GM19328 (cell line): ENCODE measurements around the gene ADAM17.
"Not testable (repeated sequence)": the region's sequence is repeated elsewhere in the genome, so short reads cannot be mapped to it uniquely, and the experiment has no call there.

Experiments used
- ATAC-seq: cut with Tn5 transposase; IDR thresholded peaks from one replicate; pipeline ENCODE4 v1.9.1; 2021; ENCODE audit warnings: mild to moderate bottlenecking, moderate library complexity; ENCODE audit not compliant: unreplicated experiment

The ADAM17 gene

GRCh38 chr2:9555297-9556120 is at the start of gene ADAM17:
Gene ADAM17, minus strand, starts transcription at chr2:9555830. Its CDS starts 225 bp downstream, at chr2:9555605.
- ATAC-seq: peak; percentile 89

GRCh38 chr2:9602412-9602811 is 46.8 kb upstream of the ADAM17 start:
- ATAC-seq: no peak

- no peak for ATAC-seq
Observed at GRCh38 chr2:9601397-9601796, 45.8 kb upstream of the ADAM17 start.

GRCh38 chr2:9599430-9599829 is 43.8 kb upstream of the ADAM17 start:
- ATAC-seq: no peak

GRCh38 chr2:9596621-9597311 is 41.1 kb upstream of the ADAM17 start:
- no peak for ATAC-seq

- ATAC-seq: no peak
Observed at GRCh38 chr2:9595746-9596145, 40.1 kb upstream of the ADAM17 start.

- not testable (repeated sequence) for ATAC-seq
Observed at GRCh38 chr2:9595256-9595655, 39.6 kb upstream of the ADAM17 start.

GRCh38 chr2:9594366-9595054 is 38.9 kb upstream of the ADAM17 start:
- ATAC-seq: no peak

GRCh38 chr2:9593925-9594324 is 38.3 kb upstream of the ADAM17 start:
- no peak for ATAC-seq

GRCh38 chr2:9592699-9593098 is 37.1 kb upstream of the ADAM17 start:
- ATAC-seq: no peak

- ATAC-seq: no peak
Observed at GRCh38 chr2:9590641-9591040, 35.0 kb upstream of the ADAM17 start.

GRCh38 chr2:9586465-9586864 is 30.8 kb upstream of the ADAM17 start:
- ATAC-seq: no peak

GRCh38 chr2:9585486-9585885 is 29.9 kb upstream of the ADAM17 start:
- no peak for ATAC-seq

- not testable (repeated sequence) for ATAC-seq
Observed at GRCh38 chr2:9584902-9585301, 29.3 kb upstream of the ADAM17 start.

GRCh38 chr2:9582624-9583023 is 27.0 kb upstream of the ADAM17 start:
- ATAC-seq: no peak

- no peak for ATAC-seq
Observed at GRCh38 chr2:9578467-9579235, 23.0 kb upstream of the ADAM17 start.

- no peak for ATAC-seq
Observed at GRCh38 chr2:9574331-9574730, 18.7 kb upstream of the ADAM17 start.

- no peak for ATAC-seq
Observed at GRCh38 chr2:9573840-9574239, 18.2 kb upstream of the ADAM17 start.

GRCh38 chr2:9573013-9573720 is 17.5 kb upstream of the ADAM17 start:
- ATAC-seq: no peak
